Neural progenitor cell (in vitro differentiated cells): ENCODE measurements around the gene IRF5.

ENCODE experiments used
- CTCF ChIP-seq: fragments of 200-600 bp; sonication (generic); IDR thresholded peaks from 2 replicates; pipeline ENCODE4 v1.5.1; 2017; ENCODE audit warnings: antibody characterized with exemption, mild to moderate bottlenecking
- EZH2 ChIP-seq: fragments of 200-600 bp; sonication (generic); IDR thresholded peaks from 2 replicates; pipeline ENCODE4 v1.6.1; 2017; ENCODE audit warnings: antibody characterized with exemption, mild to moderate bottlenecking, moderate library complexity
- EZH2phosphoT487 ChIP-seq: fragments of 200-600 bp; sonication (generic); IDR thresholded peaks from 2 replicates; pipeline ENCODE4 v1.6.1; 2017; ENCODE audit warnings: antibody characterized with exemption

DNA sequence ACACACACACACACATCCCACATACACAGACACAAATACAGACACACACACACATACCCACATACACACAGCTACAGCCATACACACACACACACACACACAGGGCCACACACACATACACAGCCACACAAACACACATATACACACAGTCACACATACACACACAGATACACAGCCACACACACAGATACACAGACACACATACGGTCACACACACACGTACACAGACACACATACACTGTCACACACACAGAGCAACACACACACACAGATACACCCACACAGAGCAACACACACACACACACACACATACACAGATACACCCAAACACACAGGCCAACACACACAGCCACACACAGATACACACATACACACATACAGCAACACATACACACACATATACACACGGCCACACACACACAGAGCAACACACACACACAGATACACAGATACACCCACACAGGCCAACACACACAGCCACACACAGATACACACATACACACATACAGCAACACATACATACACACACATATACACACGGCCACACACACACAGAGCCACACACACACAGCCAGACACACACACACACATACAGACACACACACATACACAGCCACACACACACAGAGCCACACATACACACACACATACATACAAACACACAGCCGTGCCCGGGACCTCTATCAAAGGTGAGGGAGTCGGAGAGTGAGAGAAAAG is 49.5 kb upstream of the IRF5 start:
- no peak for TF ChIP-seq CTCF
- TF ChIP-seq EZH2 = no peak
- no peak for TF ChIP-seq EZH2phosphoT487
